ENCODE measurements around the gene TSN.

DNA sequence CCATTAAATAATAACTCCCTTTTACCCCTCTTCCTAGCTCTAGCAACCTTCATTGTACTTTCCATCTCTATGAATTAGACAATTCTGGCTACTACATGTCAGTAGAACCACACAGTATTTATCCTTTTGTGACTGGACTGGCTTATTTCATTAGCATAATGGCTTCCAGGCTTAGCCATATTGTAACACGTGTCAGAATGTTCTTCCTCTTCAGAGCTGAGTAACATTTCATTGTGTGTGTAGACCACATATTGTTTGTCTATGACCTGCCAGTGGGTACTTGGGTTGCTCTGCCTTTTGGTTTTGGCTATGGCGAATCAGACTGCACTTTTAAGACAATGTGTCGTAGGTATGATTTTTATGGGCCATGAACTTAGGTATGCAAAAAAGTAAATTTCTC, 20.9 kb downstream of the TSN start:
- TF ChIP-seq, protein P1, sequence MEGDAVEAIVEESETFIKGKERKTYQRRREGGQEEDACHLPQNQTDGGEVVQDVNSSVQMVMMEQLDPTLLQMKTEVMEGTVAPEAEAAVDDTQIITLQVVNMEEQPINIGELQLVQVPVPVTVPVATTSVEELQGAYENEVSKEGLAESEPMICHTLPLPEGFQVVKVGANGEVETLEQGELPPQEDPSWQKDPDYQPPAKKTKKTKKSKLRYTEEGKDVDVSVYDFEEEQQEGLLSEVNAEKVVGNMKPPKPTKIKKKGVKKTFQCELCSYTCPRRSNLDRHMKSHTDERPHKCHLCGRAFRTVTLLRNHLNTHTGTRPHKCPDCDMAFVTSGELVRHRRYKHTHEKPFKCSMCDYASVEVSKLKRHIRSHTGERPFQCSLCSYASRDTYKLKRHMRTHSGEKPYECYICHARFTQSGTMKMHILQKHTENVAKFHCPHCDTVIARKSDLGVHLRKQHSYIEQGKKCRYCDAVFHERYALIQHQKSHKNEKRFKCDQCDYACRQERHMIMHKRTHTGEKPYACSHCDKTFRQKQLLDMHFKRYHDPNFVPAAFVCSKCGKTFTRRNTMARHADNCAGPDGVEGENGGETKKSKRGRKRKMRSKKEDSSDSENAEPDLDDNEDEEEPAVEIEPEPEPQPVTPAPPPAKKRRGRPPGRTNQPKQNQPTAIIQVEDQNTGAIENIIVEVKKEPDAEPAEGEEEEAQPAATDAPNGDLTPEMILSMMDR (IDR thresholded peaks at IDR 0.05 in 8 of 11, conservative IDR thresholded peaks at IDR 0.05 in 3 of 11), result no peak
- no peak for TF ChIP-seq POLR2A (IDR thresholded peaks at IDR 0.05)

Data from spleen (tissue), 7 donors.